HG03039 (cell line): ENCODE measurements around the gene OR52E5.

Source experiments
- ATAC-seq: cut with Tn5 transposase; IDR thresholded peaks from one replicate; pipeline ENCODE4 v1.9.1; 2021; ENCODE audit warnings: mild to moderate bottlenecking, moderate library complexity; ENCODE audit not compliant: unreplicated experiment

OR52E5 gene

DNA sequence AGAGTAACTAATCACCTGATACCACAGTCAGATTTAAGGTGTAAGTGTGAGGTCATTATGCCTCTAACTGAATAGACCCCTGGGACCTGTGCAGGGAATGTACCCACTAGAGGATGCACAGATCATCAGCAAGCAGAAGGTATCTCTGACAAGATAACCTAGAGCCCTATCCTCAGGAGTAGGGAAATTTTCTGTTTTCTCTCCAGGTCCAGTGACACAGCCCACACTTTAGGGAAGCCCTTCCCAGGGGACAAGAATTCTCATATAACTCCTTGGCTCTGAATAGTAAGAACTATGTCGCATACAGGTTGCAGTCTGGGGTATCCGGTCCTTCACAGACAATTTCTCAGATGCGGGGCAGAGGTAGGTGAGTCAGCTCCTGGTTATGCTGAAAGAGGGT is at the start of gene OR52E5:
TSS of gene OR52E5 (plus strand) at position 301 of the 400 bp plus-strand sequence. CDS start 7,569 bp downstream, outside the sequence.
- ATAC-seq: no peak

DNA sequence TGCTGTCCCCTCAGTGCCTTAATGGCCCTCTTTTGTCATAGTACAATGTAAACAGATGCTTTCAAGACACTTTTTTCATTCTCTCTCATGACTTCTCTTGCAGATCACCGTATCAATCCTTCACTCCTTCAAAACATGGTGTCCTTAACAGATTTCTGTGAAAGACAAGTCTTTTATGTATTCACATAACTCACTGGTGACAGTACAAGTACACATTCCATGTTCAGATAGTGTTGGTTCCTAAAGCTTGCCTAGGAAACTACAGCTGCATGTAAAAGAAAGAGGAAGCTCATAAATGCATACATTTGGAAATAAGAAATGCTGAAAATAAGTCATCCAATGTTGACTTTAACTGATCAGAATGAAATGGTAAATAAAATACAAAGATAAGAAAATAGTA is 46.3 kb upstream of the OR52E5 start:
- ATAC-seq: no peak

DNA sequence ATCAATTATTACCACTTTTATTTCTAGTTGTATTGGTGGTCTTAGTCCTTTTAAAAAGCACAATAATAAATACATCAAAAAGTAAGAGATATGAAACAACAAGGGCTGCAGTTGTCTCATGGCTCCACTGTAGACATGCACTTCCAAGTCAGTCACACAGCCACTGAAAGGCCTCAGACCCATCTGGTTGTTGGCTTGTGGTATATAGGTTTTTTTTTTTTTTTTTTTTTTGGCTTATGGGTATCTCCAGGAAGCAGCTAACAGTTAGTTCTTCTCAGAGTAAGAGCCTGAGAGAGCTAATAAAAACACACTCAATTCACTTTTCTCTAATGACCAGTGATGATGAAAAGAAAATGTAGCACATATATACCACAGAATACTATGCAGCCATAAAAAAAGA is 45.3 kb upstream of the OR52E5 start:
- ATAC-seq: no peak

DNA sequence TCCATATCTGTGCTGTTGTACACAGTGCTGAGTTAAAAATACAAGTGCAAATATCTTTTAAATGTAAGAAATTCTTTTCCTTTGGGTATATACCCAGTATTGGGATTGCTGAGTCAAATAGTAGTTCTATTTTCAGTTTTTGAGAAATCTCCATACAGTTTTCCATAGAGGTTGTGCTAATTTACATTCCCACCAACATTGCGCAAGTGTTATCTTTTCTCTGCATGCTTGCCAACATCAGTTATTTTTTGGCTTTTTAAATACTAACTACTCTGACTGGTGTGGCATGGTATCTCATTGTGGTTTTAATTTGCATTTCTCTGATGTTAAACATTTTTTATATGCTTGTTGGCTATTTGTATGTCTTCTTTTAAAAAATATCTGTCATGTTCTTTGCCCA is 42.0 kb upstream of the OR52E5 start:
- ATAC-seq: no peak

DNA sequence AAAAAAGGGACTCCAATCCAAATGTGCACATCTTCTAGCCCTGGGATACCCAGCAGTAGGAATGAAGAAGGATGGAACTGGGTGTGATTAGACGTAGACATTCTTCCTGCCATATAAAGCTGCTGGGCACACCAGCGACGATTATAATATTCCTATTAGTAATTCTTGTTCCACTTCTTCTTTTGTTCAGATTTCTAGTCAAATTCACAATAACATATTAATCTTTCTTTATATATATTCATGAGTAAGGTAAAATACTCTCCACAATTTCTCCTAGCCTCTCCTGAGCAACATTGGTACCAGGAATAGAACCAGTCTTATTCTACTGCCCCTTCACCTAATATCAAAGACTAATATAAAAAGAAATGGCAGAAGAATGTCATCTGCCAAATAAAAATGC is 35.4 kb upstream of the OR52E5 start, which contains the start of gene OR52E8:
TSS of gene OR52E8 (minus strand) at position 101 of the 400 bp plus-strand sequence. CDS start at position 101, 0 bp downstream.
- no peak for ATAC-seq

DNA sequence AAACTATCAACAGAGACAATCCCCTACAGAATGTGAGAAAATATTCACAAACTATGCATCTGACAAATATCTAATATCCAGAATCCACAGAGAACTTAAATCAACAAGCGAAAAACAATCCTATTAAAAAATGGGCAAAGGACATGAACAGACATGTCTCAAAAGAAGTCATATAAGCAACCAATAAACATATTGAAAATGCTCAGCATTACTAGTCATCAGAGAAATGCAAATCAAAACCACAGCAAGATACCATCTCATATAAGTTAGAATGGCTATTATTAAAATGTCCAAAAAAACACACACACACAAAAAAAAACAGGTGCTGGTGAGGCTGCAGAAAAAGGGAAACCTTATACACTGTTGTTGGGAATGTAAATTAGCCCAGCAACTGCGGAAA is 27.2 kb upstream of the OR52E5 start:
- no peak for ATAC-seq

DNA sequence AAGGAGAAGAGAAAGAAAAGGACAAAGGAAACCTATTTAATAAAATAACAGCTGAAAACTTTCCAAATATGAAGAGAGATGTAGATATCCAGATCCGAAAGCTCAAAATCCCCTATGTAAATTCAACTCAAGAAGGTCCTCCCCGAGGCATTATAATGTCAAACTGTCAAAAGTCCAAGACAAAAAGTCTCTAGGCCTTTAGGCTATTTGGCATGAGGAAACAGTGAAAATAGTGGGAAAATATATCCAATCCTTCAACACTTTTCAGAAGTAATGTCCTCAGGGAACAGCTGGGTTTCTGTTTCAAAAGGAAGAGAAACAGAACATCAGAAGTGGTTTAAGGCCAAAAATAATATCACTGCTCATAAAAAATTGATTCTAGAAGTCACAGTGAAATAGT is 14.4 kb upstream of the OR52E5 start:
- ATAC-seq: no peak

DNA sequence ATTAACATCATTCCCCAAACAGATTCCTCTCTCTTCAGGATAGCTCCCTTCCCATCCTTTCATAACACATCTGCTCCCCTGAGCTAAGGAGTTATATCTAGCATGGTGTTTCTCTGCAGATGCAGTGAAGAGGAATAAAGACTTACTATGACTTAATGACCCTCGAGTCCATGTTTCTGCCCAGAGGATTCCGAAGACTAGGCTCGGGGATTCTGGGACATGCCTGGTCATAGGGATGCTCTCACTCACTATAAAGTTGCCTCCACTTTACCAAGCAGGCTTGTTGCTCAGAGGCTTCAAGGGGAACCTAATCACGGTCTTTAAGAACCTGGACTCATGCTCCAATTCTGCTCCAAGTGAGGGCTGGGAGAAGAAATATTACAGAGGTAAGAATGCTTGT is 12.7 kb upstream of the OR52E5 start, which contains the start of gene OR52E4:
TSS of gene OR52E4 (plus strand) at position 301 of the 400 bp plus-strand sequence. CDS start 3,664 bp downstream, outside the sequence.
- ATAC-seq: no peak

DNA sequence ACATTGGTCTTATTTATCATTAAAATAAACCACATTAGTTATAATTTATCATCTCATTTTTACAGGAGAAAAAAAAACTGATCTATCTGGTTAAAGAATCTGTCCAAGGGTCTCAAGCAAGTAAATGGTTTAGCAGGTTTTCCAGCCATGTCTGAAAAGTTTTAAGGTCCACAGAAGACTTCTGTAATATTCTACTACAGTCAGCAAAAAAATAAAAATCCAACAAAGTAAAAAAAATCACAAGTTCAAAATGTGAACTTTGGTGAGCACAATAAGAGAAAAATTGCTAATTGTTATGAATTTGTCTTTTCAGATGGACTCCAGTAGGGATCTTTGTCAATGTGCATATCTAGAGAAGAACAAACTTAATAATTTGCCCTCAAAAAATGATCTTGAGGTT is 11.3 kb upstream of the OR52E5 start:
- ATAC-seq: no peak

DNA sequence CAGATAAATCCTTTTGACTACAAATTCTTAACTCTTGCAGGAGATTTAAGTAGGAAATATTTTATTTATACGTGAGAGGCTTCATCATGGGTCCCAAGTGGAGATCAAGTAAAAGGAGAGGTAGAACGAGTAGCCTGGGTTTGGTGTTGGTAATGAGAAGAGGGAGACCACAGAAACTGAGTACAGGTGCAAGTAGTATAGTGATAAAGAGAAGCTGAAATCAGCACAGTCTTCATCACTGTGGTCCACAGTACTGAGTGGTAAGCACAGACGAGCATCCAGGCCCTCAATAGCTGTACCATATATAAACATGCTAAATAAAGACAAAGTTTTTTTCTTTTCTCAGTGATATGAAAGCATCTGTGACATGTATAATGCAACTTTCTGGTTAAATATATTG is 5.8 kb upstream of the OR52E5 start:
- ATAC-seq: no peak

DNA sequence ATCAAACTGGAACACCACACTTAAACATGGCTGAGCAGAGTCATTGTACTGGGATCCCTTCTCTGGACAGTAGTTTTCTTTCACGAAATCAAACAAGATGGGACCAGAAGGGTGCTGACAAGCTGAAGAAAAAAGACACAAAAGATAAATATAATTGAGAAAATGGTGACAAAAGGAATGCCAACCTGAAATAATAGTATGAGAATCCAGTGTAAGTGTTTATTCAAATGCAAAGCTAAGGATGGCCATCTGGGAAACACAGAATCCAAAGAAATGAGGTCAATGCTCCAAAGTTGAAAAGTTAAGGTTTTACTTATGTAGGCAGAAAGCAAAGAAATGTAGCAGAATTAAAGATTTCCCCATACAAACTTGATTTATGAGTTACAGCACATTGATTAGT is 5.3 kb upstream of the OR52E5 start:
- no peak for ATAC-seq

DNA sequence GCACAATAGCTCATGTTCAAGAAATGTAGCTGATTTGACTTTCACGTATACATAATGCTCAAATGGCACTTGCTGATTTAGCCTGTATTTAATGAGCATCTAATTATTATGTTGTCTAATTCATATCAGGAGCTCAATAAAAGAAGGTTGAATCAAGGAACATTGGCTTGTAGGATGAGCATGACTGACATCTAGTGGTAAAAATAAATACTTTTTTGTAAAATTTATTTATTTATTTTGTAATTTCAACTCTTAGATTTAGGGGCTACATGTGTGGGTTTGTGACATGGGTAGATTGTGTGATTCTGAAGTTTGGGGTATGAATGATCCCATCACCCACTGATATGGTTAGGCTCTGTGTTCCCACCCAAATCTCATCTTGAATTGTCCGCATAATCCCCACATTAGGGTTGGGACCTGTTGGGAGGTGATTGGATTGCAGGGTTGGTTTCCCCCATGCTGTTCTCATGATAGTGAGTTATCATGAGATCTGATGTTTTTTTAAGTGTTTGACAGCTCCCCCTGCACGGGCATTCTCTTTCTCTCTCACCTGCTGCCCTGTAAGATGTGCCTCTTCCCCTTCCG is 1.7 kb upstream of the OR52E5 start:
- ATAC-seq: no peak

DNA sequence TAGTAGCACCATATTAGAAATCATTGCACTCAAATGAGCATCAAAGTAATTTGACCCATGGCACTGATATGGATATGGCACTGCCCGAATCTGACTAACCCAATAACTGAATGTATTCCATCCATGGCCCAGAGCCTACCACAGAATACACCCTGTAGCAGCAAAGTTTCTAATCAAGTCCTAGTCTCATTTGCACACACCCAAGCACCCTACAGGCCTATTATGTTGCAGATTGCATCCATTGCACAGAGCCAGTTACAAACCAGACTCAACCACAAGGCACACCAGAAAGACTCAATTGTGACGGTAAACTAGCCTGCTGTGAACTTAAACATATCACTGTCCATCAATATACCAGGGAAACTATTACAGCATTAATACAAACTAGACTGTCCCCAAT is 6.5 kb downstream of the OR52E5 start:
- no peak for ATAC-seq

DNA sequence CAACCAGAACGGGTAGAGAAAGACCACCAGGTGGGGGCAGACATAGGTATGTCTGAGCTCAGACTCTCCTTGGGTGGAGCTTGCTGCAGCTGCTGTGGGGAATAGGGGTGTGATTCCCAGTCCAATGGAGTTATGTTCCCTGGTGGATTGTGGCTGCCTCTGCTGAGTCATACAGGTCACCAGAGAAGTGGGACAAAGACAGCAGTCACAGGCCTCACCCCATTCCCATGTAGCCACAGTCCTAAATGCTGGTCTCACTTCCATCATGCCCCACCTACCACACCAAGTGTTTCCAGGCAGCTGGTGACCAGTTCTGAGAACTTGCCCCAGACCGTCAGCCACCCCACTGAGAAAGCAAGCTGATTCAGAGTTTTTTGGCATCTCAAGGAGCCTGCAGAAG is 17.5 kb downstream of the OR52E5 start:
- no peak for ATAC-seq

DNA sequence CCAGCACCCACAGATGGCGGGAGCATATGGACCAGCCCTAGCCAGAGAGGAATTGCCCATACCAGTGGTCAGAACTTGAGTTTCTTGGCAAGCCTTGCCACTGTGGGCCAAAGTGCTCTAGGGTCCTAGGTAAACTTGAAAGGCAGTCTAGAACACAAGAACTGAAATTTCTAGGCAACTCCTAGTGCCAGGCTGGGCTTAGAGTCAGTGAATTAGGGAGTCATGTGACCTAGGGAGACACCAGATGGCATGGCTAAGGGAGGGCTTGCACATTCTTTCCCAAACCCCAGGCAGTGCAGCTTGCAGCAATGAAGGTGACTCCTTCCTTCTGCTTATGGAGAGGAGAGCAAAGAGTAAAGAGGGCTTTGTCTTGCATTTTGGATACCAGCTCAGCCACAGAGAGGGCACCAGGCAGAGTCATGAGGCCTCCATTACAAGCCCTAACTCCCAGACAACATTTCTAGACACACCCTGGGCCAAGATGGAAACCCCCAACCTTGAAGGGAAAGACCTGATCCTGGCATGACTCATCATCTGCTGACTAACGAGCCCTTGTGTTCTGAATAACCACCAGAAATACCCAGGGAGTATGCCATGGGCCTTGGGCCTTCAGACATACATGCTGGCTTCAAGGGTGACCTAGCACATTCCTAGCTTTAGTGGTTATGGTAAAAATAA is 29.9 kb downstream of the OR52E5 start:
- peak; percentile 92 for ATAC-seq

DNA sequence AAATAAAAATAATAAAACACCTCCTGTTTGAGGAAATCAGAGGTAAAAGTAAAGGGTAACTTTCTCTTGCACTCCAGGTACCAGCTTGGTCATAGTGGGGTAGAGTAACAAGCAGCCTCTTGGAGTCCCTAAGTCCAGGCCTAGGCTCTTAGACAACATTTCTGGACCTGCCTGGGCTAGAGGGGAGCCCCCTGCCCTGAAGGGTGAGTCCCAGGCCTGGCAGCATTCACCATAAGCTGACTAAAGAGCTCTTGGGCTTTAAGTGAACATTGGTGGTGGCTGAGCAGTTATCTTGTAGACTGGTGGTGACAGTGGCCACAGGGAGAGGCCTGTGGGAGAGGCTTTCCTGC is 30.4 kb downstream of the OR52E5 start:
- peak; percentile 42 for ATAC-seq

DNA sequence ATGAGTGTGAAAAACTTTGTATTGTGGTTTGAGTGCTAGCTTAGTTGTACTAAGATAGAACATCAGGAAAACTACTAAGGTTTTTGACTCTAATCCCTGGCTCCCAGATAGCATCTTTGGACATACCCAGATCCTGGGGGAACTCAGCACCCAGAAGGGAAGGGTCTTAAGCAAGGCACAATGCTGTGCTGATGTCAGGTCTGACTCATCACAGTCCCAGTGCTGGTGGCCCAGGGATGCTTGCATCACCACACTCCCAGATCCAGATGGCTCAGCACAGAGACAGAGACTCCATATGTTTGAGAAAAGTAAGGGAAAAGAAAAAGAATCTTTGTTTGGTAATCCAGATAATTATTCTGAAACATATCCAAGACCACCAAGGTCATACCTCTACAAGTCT is 30.8 kb downstream of the OR52E5 start:
- no peak for ATAC-seq

DNA sequence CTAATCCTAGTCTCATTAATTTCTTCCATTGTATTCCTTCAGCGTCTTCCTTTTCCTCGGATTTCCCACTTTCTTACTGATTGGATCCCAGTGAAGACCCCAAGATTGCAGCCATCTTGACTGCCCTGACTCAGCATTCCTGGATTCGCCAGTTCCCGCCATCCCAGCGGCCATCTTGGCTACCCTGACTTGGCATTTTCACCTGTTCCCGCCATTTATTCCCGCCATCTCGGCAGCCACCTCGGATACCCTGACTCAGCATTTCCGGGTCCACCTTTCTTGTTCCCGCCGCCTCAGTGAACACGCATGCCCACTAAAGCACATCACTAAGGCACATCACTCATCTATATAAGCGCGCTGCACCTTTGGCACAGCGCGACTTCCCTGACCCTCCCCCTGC is 35.3 kb downstream of the OR52E5 start:
- ATAC-seq: no peak

DNA sequence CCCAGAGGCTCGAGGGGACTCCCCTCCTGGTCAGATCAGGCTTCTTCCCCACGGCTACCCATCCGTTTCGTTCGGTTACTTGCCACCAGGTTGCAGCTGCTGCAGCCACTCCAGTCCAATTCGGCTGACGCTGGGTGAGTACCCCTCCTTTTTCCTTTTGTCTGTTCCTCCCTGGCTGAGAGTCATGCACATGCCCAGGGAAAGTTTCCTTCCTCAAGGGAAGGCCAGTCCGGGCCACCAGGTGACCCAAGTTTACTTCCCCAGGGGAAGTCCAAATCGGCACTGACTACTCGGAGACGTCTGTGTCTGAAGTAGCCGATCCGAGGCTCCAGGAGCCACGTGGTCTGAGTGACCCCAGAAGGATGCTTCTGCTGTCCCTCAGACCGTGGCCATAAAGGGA is 35.8 kb downstream of the OR52E5 start:
- no peak for ATAC-seq

DNA sequence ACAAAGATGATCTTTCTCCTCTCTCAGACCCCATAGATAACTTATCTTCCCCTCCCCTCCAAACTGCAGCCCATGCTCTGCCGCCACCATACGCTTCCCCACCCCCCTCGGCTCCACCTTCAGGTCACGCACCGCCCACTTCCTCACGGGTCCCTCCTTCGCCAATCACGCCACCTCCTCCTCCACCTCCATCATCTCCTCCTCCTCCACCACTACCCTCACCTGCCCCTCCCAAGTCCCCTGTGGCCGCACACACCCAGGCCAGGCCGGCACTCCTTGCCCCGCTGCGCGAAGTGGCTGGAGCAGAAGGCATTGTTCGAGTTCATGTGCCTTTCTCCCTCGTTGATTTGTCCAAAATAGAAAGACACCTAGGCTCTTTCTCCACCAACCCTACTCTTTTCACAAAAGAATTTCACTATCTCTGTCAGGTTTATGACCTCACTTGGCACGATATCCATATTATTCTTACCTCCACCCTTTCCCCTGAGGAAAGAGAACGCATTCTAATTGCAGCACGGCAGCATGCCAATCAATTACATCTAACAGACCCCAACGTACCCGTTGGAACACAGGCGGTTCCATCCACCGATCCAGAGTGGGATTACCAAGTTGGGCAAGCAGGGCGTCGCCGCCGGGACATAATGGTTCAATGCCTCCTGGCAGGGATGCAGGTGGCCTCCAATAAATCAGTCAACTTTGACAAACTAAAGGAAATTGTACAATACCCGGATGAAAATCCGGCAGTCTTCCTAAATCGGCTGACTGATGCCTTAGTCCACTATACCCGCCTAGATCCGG is 36.8 kb downstream of the OR52E5 start:
- ATAC-seq: no peak

DNA sequence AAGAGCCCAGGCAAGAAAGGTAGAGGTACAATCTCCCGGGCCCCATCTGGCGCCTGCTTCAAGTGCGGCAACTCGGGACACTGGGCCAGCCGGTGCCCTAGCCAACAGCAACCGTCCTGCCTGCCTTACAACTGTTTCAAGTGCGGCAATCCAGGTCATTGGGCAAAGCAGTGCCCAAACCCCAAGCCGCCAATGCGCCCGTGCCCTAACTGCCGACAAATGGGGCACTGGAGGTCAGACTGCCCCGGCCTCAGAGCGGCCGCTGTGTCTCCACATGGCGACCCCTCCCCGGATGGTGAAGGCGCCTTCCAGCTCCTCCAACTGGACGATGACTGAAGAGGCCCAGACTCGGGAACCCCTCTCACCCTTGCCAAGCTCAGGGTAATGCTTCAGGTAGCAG is 37.6 kb downstream of the OR52E5 start:
- no peak for ATAC-seq

DNA sequence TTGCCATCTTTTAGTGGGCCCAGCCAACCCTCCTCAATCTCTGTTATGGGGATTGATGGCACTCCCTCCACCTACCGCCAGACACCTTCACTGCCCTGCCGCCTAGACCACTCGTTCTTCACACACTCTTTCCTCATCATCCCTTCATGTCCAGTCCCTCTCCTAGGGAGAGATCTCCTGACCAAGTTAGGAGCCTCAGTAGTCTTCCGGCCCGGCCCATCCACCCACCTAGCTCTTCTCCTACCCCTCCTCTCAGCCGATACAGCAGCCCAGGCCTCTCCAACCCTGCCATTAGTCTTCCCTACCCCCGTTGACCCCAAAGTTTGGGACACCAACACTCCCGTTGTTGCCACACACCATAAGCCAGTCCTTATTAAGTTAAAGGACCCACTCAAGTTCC is 38.1 kb downstream of the OR52E5 start:
- ATAC-seq: no peak
